G401.6 (cell line): ENCODE data around the gene PTPRG.

Experiments
- FAIRE-seq: peaks from 2 replicates; lab custom pipeline; 2012; peaks lifted over from hg19 to GRCh38; lab: Jason Lieb, UNC

Gene PTPRG

DNA sequence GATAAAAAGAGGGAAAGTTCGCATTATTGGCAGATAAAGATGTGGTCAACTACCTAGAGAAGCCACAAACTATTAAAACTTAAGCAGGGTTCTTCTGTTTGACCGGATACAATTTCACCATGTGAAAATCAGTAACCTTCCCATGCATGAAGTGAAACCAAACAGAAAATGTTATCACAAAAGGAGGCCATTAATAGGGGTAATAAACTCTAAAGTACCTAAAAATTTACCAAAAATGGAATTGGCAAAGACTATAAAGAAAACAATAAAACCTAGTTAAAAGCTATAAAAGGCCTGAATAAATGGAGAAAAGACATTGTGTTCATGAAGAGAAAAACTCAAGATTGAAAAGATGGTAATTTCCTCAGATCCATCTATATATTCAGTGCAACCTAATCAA lies 728.6 kb downstream of the PTPRG start:
- no peak for FAIRE-seq

DNA sequence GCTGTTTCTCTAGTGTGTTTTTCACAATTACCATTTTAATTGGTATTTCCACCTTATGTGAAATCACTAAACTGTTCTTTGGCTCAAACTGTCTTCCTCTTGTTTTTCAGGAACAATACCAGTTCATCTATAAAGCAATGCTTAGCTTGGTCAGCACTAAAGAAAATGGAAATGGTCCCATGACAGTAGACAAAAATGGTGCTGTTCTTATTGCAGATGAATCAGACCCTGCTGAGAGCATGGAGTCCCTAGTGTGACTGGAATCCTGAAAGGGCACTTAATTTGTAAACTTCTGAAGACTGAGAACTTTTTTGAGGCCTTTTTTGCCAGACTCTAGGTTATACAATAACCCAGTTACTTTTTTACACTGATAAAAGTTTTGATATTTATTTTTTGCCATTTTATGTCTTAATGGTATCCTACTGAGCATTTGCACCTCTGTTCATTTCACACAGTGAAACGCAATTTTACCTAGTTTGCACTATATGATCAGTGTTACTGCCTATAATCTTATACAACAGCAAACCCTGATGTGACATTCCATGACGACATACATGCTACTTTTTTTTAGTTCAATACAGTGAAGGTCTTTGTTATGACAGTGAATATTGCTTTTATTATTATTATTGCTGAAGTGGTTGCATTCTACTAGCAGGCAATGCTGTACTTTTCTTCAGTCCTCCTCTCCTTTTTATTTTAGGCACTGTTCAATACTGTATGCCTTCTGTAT lies 731.8 kb downstream of the PTPRG start:
- FAIRE-seq, result no peak

DNA sequence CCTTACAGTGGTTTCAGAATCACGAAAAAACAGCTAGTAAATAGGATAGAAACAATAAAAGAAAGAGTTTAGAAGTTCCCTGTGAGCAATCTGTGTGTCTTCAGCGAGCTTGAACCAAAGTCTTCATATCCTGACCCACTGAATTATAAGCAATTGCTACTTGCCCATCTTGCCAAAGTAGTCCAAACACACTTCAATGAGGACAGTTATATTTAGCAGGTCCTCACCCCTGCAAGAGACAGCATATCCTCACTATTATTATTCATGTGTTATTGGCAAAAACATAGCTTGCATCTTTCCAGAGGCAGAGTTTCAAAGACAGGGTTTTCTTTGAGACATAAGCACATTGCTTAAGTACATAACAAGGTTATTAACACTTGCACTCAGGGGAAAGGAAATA lies 734.2 kb downstream of the PTPRG start:
- no peak for FAIRE-seq

DNA sequence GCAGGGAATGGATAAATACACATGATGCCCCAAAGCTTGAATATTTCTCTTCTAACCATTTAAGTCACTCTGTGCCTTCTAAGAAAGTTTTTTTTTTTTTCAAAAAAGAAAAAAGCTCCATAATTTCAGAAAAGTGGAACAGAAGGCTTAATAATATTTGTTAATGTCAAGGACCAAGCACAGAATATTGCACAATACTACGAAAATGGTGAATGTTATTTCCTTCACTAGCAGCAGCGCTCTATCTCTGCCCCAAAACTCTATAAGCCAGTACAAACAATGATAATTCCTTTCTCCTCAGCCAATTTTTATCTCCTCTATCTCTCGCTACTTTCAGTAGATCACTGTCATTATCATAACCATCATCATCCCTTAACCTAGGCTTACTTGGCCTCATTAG lies 739.2 kb downstream of the PTPRG start:
- FAIRE-seq, result no peak

DNA sequence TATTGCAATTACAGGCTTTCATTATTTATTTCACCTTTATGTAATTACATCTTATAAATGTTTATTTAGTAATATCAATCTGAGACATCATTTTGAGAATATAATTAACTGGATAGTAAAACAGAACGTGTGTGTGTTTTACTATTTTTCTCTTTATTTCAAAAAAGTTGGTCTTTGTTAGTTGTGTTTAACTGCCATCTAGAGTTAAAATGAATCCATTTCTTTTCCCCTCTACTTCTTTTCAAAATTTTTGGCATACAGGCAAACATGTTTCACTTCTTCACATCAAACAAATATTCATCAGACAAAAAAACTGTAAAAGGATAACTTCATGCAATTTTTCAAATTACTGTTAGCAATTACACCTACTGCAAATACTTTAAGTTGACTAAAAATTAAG lies 750.8 kb downstream of the PTPRG start:
- FAIRE-seq, result peak; percentile 78

DNA sequence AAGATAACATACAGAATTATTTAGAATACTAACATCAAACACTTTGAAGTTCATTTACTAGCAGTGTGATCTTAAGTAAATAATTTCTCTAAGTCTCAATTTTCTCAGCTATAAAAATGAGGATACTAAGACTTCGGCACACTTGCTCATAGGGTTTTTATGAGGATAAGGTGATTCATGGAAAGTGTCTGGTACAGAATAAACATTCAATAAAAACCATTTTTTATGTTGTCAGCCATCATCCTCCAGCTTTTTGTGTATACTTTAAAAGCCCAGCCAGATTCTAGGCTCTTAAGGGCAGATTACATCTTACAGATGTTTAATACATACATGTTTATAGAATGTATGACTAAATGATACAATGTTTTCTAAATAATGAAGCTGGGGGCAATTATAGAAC lies 755.2 kb downstream of the PTPRG start:
- no peak for FAIRE-seq

DNA sequence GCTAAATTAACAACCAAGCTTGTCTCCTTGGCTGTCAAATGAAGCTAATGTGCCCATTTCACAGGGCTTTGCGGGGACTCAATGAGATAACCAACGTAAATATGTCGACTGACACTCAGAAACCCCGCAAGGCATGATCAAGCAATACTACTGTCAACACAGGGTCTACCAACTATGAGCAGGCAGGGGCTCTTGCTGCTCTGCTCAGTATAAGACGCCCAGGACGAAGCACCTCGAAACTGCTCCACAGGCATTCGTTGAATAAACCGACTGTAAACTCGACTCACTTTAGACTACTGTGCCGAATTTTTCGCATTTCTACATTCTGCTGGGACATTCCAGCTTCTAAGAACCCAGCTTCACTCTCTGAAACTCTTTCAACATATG lies 757.0 kb downstream of the PTPRG start:
- FAIRE-seq, result no peak

DNA sequence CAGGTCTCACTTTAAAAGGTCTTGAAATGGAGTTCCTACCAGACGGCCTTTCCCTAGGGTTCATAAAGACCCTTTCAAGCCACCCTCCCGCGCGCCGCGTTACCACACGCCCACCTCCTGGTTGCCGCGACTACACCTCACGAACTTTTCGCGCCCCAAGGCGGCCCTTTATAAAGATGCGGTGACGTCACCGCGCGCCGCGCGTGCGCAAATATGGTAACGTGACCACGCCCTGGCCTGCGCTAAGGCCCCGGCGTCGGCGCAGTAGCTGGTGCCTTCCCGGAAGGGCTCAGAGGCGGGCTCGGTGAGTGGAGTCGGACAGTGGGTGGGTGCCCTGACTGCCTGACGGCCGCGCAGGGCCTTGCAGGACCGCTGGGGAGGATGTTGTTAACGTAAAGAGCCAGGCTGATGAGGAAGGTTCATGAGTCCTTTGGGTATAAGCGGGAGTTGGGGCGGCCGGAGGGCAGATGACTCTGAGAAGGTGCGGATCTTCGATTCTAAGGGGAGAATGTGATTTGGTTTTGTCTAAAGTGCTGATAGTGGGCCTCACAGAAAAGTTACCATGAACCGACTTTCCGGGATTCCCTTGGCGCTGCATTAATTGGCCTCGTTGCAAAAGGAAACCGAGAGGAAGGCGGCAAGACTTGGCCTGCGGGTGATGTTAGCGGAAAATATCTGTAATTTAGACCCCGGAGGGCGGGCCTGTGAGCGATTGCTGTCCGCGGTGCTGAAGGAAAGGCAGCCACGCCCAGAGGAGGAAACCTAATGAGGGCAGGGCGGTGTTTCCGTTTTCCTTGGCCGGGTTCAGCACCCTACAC lies 757.6 kb downstream of the PTPRG start:
- peak; percentile 90 for FAIRE-seq

DNA sequence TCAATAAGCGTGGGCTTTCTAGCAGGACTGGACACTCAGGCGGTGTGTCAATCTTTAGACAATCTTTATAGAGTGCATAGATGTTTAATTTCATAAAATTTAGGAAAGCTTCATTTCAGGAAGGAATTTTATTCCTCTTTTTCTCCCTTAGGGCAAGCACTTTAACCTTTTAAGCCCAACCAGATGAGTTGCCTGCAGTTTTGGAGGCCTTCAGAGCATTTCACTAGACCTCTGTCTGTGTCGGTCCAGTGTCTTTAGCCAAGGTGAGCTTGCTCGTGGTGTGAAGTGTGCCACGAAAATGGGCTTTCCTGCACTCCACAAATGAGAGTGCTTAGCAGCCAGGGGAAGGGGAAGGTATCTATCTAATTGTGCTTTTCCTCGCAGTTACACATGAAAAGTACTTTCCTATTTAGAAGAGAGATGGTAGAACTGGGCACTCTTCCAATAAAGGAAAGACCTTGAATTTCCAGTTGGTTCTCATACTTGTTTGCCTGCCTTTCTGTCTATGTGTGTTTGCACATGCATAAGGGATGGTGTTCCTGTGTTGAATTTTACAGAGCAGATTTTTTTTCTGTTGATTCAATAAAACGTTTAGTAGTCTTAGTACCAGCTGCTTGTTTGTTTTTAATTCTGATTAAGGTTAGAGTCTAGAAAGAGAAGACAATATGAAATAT lies 758.3 kb downstream of the PTPRG start:
- no peak for FAIRE-seq

DNA sequence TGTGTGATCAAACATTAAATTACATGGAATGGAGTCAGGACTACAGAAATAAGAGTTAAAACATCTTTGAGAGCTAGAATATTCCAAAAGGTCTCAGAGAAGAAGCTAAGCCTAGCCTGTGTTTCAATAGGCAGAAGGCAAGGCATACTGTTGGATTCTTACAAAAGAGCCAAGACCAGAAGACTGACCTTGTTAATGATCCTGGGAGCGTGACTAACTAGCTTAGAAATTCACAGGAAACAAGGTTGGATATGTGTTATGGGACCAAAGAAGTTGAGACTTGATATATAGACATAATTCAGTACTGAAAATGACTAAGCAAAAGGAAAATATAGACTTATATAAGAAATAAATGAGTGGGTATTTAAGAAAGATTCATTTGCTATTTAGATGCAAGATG lies 761.9 kb downstream of the PTPRG start:
- no peak for FAIRE-seq

DNA sequence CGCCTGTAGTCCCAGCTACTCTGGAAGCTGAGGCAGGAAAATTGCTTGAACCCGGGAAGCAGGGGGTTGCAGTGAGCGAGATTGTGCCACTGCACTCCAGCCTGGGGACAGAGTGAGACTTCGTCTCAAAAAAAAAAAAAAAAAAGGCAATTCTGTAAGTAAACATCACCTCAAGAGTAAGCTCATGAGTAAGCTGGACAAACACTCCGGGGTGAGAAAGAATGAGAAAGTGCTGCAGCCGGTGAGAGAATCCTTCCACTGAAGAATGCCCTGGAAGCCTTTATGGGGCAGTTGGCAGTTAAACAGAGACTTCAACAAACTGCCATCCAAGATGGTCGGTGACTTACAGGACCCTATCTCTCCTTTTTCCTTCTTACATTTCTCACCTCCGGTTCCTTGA lies 764.5 kb downstream of the PTPRG start:
- no peak for FAIRE-seq

DNA sequence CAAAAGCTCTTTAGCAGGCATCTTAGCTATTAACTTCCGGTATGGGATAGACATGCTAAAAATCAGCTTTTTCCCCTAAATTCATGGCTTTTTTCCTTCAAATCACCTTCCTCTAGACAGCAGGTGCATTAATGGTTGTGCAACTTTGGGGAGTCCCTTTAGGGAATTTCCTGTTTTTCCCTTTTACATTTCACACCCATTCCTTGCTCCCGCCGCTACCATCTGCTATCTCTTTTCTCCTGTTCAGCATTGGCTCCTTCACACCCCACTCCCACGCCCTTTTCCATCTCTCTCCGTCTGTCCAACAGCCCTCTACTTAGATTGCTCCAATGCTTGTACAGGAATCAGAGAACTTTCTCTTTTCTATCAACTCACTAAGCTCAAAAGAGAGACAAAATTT lies 768.6 kb downstream of the PTPRG start:
- no peak for FAIRE-seq

DNA sequence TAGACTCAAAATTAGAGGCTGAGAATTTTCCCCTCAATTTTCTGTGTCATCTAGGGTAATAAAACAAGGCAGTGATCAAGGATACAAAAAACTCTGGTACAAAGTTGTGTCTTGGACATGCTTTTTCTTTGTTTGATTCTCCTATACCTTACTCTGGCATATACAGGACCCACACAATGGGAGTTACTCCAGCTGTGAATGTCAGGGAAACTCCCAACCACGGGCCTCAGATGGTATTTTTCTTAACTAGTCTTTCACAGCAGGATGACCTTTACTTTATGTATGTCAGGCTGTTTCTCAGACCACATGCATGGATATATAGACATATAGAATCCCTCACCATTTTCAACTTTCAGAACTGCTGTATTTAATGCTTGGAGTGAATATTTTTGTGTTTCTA lies 770.6 kb downstream of the PTPRG start:
- no peak for FAIRE-seq

DNA sequence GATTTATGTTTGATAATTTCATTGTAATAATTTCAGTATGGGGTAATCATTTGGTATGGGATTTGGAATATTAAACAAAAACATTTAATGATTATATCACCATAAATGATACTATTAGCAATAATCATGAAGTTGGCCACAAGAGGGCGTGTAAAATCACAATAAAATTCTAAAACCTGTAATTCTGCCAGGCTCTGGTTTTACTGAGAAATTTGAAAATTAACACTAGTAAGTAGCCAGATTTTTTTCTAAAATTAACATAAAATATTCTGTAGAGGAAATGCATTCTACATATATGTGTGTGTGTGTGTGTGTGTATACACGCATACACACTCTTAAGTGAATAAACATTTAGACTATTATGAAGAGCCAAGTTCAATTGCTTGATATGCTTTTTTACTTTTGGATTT lies 771.5 kb downstream of the PTPRG start:
- peak; percentile 97 for FAIRE-seq

DNA sequence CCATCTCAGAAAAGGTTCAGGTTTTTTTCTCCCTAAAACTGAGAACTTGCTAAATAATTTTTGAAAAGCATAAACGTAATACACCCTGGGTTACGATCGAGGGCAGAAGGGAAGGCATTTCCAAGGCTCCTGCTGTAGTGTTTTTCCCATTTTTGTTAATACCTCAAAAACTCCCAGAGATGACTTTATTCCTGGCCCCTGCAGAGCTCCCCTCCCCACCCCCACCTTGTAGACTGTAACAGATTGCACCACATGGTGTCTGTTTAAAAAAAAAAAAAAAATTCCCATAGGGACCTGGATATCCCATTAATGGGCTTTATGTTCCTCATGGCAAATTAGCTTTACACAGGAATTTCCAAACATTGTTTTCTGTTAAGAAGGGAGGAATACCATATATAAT lies 773.8 kb downstream of the PTPRG start:
- no peak for FAIRE-seq

DNA sequence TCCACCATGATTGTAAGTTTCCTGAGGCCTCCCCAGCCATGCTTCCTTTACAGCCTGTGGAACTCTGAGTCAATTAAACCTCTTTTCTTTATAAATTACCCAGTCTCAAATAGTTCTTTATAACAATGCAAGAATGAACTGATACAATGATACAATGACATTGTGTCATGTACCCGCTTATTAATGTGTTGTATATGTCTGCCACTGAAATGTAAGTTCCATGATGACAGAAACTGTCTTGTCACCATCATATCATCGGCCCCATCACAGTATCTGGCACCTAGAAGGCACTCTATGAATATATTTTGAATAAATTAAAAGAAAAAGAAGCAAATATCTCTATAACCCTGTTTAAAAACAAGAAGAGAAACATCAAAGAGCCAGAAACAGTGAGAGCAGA lies 782.4 kb downstream of the PTPRG start:
- no peak for FAIRE-seq
